HL-60 (cell line): ENCODE data around the gene CORO1C.
"Not testable (repeated sequence)": the region's sequence is repeated elsewhere in the genome, so short reads cannot be mapped to it uniquely, and the experiment has no call there.

Source experiments
- DNase-seq, 2 experiments: peaks; one replicate each; pipeline ENCODE4 v3.0.0-alpha.2; 2010 to 2020; ENCODE audit warnings: low read depth in 1 of 2, low spot score in 1 of 2
- H3K27ac ChIP-seq: fragments of 250-450 bp; sonication (Bioruptor Pico); replicated peaks from 2 replicates; pipeline ENCODE4 v1.5.1; 2020; ENCODE audit warnings: mild to moderate bottlenecking, moderate library complexity
- H3K27me3 ChIP-seq: fragments of 250-450 bp; sonication (Bioruptor Pico); 2 replicates; pipeline ENCODE4 v1.5.1; 2021; ENCODE audit warnings: mild to moderate bottlenecking, moderate library complexity; ENCODE audit not compliant: insufficient read depth, poor library complexity, severe bottlenecking
- H3K4me3 ChIP-seq: replicated peaks from 2 replicates; pipeline ENCODE4 v1.5.1; 2011; ENCODE audit warnings: mild to moderate bottlenecking, control low read depth, low read length; ENCODE audit not compliant: insufficient read depth
- GABPA ChIP-seq: IDR thresholded peaks from 2 replicates; pipeline ENCODE4 v1.6.1; 2012; ENCODE audit warnings: low read depth
- POLR2AphosphoS5 ChIP-seq: IDR thresholded peaks from 2 replicates; pipeline ENCODE4 v1.6.1; 2012; ENCODE audit warnings: low read depth
- SPI1 ChIP-seq: IDR thresholded peaks from 2 replicates; pipeline ENCODE4 v1.6.1; 2012; ENCODE audit warnings: low read depth, mild to moderate bottlenecking, borderline replicate concordance
- TF ChIP-seq, protein P1 (sequence below): IDR thresholded peaks from 2 replicates; pipeline ENCODE4 v1.6.1; 2012; ENCODE audit warnings: low read depth; ENCODE audit not compliant: insufficient replicate concordance
- TF ChIP-seq, protein P2 (sequence below): IDR thresholded peaks from one replicate; pipeline ENCODE4 v1.5.1; 2011; ENCODE audit warnings: low read length, control low read depth, inconsistent platforms; ENCODE audit not compliant: insufficient read depth

Gene CORO1C

GRCh38 chr12:108777156-108777555 is 45.8 kb upstream of the CORO1C start:
- TF ChIP-seq, protein P1, sequence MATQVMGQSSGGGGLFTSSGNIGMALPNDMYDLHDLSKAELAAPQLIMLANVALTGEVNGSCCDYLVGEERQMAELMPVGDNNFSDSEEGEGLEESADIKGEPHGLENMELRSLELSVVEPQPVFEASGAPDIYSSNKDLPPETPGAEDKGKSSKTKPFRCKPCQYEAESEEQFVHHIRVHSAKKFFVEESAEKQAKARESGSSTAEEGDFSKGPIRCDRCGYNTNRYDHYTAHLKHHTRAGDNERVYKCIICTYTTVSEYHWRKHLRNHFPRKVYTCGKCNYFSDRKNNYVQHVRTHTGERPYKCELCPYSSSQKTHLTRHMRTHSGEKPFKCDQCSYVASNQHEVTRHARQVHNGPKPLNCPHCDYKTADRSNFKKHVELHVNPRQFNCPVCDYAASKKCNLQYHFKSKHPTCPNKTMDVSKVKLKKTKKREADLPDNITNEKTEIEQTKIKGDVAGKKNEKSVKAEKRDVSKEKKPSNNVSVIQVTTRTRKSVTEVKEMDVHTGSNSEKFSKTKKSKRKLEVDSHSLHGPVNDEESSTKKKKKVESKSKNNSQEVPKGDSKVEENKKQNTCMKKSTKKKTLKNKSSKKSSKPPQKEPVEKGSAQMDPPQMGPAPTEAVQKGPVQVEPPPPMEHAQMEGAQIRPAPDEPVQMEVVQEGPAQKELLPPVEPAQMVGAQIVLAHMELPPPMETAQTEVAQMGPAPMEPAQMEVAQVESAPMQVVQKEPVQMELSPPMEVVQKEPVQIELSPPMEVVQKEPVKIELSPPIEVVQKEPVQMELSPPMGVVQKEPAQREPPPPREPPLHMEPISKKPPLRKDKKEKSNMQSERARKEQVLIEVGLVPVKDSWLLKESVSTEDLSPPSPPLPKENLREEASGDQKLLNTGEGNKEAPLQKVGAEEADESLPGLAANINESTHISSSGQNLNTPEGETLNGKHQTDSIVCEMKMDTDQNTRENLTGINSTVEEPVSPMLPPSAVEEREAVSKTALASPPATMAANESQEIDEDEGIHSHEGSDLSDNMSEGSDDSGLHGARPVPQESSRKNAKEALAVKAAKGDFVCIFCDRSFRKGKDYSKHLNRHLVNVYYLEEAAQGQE: no peak
- TF ChIP-seq GABPA: no peak
- TF ChIP-seq SPI1: no peak
- TF ChIP-seq POLR2AphosphoS5: no peak
- DNase-seq: no peak
- Histone ChIP-seq H3K27me3 (no peaks in the 10 kb centered on the region), H3K4me3 (no peak overlapping the region), H3K27ac (no peak overlapping the region)

DNA sequence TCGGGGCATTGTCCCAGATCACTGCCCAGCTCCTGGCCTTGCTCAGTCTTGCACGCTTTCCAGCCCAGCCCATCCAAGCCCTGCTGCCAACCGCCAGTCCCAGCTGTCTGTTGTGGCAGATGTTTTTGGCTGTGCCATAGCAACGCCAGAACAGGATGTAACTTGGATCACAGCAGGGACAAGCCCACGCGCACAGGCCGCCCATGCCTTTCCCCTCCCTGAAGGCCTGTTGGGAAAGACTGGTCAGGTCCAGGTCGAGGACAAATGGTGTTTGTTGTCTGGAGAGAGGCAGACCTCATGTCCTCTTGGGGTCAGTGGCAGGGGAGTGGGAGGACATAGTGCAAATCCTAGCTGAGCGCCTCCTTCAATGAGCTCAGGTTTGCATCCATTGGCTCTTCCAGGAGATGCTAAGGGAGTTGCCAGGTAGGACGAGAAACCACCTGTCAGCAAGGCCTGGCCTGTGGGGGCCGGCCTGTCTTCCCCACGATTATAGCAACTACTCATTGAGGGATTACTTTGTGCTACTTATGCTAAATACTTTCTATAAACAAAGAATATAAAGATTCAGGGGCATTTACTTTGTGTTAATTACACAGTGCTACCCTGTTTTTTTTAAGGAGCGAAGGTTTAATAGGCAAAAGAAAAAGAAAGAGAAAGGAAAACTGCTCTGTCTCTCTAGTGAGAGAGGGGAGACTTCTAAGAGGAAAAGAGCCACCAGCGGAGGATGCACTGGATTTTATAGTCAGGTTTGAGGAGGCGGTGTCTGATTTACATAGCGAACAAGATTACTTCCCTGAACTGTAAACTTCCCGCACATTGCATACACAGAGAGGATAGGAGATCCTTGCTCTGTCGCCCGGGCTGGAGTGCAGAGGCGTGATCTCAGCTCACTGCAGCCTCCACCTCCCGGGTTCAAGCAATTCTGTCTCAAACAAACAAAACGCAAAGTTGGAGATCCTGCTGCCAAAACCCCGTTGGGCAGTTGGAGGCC is 42.8 kb upstream of the CORO1C start:
- peak; percentile 24; the same call in 1 of the 2 replicates for TF ChIP-seq POLR2AphosphoS5
- TF ChIP-seq SPI1: no peak
- Histone ChIP-seq H3K4me3 (no peak overlapping the region), H3K27ac (no peak overlapping the region), H3K27me3 (no peaks in the 10 kb centered on the region)
- peak in 1 of 2 experiments; percentile 16 for DNase-seq

DNA sequence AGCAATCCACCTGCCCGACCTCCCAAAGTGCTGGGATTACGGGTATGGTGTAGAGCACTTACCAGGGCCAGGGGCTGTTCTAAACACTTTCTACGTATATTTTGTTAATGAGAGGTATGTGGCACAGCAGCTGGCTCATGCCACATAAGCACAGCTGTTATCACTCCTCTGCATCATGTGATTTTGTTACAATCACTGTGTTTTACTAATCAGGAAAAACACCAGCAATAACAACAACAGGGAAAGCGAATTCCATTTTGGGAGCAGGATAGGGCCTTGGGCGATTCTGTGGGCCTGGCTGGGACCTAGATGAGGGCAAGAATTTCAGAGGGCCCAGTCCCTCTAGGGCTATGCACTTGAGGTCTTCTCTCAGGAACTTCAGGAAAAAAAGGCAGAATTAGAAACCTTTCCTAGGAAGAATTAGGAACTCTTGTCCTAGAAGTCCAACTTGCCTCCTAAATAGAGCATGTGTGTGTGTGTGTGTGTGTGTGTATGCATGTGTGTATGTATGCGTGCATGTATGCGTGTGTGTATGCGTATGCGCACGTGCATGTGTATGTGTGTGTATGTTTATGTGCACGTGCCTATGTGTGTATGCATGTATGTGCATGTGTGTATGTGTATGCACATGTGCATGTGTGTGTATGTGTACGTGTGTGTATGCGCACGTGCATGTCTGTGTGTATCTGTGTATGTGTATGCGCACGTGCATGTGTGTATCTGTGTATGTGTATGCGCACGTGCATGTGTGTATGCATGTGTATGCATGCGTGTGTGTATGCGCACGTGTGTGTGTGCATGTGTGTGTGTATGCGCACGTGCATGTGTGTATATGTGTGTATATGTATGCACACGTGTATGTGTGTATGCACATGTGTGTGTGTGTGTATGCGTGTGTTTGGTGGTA is 41.8 kb upstream of the CORO1C start:
- no peak for DNase-seq
- Histone ChIP-seq H3K27me3 (no peaks in the 10 kb centered on the region), H3K27ac (no peak overlapping the region), H3K4me3 (no peak overlapping the region)
- TF ChIP-seq GABPA (no peak), SPI1 (no peak), POLR2AphosphoS5 (no peak)
- TF ChIP-seq, protein P2, sequence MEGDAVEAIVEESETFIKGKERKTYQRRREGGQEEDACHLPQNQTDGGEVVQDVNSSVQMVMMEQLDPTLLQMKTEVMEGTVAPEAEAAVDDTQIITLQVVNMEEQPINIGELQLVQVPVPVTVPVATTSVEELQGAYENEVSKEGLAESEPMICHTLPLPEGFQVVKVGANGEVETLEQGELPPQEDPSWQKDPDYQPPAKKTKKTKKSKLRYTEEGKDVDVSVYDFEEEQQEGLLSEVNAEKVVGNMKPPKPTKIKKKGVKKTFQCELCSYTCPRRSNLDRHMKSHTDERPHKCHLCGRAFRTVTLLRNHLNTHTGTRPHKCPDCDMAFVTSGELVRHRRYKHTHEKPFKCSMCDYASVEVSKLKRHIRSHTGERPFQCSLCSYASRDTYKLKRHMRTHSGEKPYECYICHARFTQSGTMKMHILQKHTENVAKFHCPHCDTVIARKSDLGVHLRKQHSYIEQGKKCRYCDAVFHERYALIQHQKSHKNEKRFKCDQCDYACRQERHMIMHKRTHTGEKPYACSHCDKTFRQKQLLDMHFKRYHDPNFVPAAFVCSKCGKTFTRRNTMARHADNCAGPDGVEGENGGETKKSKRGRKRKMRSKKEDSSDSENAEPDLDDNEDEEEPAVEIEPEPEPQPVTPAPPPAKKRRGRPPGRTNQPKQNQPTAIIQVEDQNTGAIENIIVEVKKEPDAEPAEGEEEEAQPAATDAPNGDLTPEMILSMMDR: no peak
- TF ChIP-seq, protein P1: no peak

GRCh38 chr12:108772247-108772646 is 40.9 kb upstream of the CORO1C start:
- Histone ChIP-seq H3K4me3 (no peak overlapping the region), H3K27ac (no peak overlapping the region), H3K27me3 (no peaks in the 10 kb centered on the region)
- DNase-seq: no peak
- TF ChIP-seq, protein P1: no peak
- TF ChIP-seq POLR2AphosphoS5 (no peak), SPI1 (no peak), GABPA (no peak)
- TF ChIP-seq, protein P2: no peak

DNA sequence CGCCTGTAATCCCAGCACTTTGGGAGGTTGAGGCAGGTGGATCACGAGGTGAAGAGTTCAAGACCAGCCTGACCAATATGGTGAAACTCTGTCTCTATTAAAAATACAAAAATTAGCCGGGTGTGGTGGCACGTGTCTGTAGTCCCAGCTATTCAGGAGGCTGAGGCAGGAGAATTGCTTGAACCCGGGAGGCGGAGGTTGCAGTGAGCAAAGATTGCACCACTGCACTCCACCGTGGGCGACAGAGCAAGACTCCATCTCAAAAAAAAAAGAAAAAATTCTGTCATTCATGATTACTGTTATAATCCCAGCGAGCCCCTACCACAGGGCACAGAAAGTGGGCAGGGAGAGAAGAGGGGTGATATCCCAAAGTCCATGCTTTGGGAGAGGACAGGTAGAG is 40.5 kb upstream of the CORO1C start:
- not testable (repeated sequence) for DNase-seq, H3K27me3 ChIP-seq, H3K4me3 ChIP-seq, H3K27ac ChIP-seq
